ENCODE measurements around the gene MRM2. TPM values are rescaled to one million over a fixed set of nuclear protein-coding genes. Genes with fewer than 3 reads are reported as not detected.
A peak's percentile ranks its signal among the peaks of the same experiment; 100 is the strongest.

The MRM2 gene
- total and polyA plus RNA-seq, 10 of the 15 experiments (the other 5 are each of a cell fraction or from before 2014, with no cell fraction given) = 43.2 to 128 (median 71.4) TPM

DNA sequence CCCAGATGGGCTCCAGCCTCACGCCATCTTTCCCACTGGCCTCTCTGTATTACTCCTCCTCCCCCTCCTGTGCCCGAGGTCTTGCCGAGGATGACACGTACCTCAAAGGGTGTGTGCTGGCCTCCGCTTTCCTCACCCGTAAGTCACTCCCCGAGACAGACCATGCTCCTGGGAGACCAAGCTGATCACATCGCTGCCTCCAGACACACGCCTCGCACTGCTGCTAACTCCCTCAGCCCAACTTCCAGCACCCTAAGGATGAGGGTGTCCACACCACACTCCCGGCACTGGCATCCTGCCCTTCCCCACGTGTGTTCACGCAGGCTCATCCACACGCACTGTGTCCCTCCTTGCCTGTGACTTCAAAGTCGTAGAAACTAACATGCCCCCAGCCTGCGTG lies 33.3 kb downstream of the MRM2 start:
- Histone ChIP-seq H3K27ac (ENCODE audit: control insufficient read depth, insufficient read depth) (no peak overlapping the region), H2AFZ (ENCODE audit: control insufficient read depth, low read depth, low read length) (no peak overlapping the region), H3K4me3 (no peak overlapping the region), H3K9ac (ENCODE audit: control insufficient read depth, insufficient read depth, low read length) (no peak overlapping the region), H3K9me3 (replicated peaks; ENCODE audit: control insufficient read depth, insufficient read depth, low read length) (no peaks in the 10 kb centered on the region), H3K4me1 (ENCODE audit: control insufficient read depth, insufficient read depth, low read length) (peaks cover 18% of the 10 kb centered on the region), H3K79me2 (ENCODE audit: control insufficient read depth, insufficient read depth, low read length) (peaks cover 3% of the 10 kb centered on the region), H4K20me1 (ENCODE audit: control insufficient read depth, insufficient read depth) (no peaks in the 10 kb centered on the region), H3K36me3 (ENCODE audit: control insufficient read depth in 2 of 2, insufficient read depth in 2 of 2, low read length in 1 of 2) (peaks cover 16 to 33% of the 10 kb centered on the region in 2 experiments), H3K4me2 (ENCODE audit: control insufficient read depth, insufficient read depth) (no peak overlapping the region), H3K27me3 (replicated peaks in 1 of 2; ENCODE audit: control insufficient read depth in 2 of 2, insufficient read depth in 2 of 2, low read length in 1 of 2) (no peaks in the 10 kb centered on the region)
- 82% methylated on average over 16 of the region's 16 CpGs for WGBS (ENCODE audit: insufficient coverage, insufficient replicate concordance, low lambda C conversion rate, missing lambda C conversion rate)
- no TSS peak for BruUV-seq (replicated peaks)
- intact Hi-C loops (cut with micrococcal nuclease; ENCODE audit: unreplicated experiment) = loop anchor here (1.0 to 10.0 kb wide), 4 partner anchors 140 to 630 kb away; no protein-coding TSS in a partner anchor
- no peak for DNase-seq (ENCODE audit: low read depth, low spot score)
- FAIRE-seq = no peak
- RAD21 ChIA-PET (ENCODE audit: unreplicated experiment) = interaction anchor here (1.0 to 2.5 kb wide), 6 partner anchors 43 to 396 kb away, joined by 3 to 23 read pairs (median 7); no protein-coding TSS in a partner anchor
- POLR2A ChIA-PET = interaction anchor here (0.8 to 1.2 kb wide), 2 partner anchors 26 to 43 kb away, joined by 3 read pairs; no protein-coding TSS in a partner anchor
- SMC1A ChIA-PET (ENCODE audit: uncharacterized antibody, unreplicated experiment) = interaction anchor here (1.3 to 3.0 kb wide), 5 partner anchors 13 to 139 kb away, joined by 6 to 14 read pairs (median 7); no protein-coding TSS in a partner anchor
- TF ChIP-seq POLR2A (IDR thresholded peaks at IDR 0.05; ENCODE audit: low read depth, low read length) = 0 out of 2 replicates have a peak, but pooled peaks have one; percentile 14
- no peak for TF ChIP-seq FOS (IDR thresholded peaks at IDR 0.05; ENCODE audit: borderline replicate concordance, extremely low read depth, insufficient read length)
- TF ChIP-seq YY1 (IDR thresholded peaks at IDR 0.05; ENCODE audit: low read depth, low read length) = no peak
- no peak for ATAC-seq
- CTCF ChIA-PET = interaction anchor here (1.0 to 5.3 kb wide), 13 partner anchors 8 to 630 kb away, joined by 3 to 45 read pairs (median 4); no protein-coding TSS in a partner anchor
- in situ Hi-C loops (cut with MboI) = no loop called here

GRCh38 chr7:2205036-2205780 lies 36.8 kb downstream of the MRM2 start:
- Histone ChIP-seq H3K36me3 (ENCODE audit: control insufficient read depth in 2 of 2, insufficient read depth in 2 of 2, low read length in 1 of 2) (peaks cover 10 to 19% of the 10 kb centered on the region in 2 experiments), H4K20me1 (ENCODE audit: control insufficient read depth, insufficient read depth) (no peaks in the 10 kb centered on the region), H3K9ac (ENCODE audit: control insufficient read depth, insufficient read depth, low read length) (no peak overlapping the region), H3K27ac (ENCODE audit: control insufficient read depth, insufficient read depth) (no peak overlapping the region), H2AFZ (ENCODE audit: control insufficient read depth, low read depth, low read length) (no peak overlapping the region), H3K4me1 (ENCODE audit: control insufficient read depth, insufficient read depth, low read length) (peaks cover 20% of the 10 kb centered on the region), H3K9me3 (replicated peaks; ENCODE audit: control insufficient read depth, insufficient read depth, low read length) (no peaks in the 10 kb centered on the region), H3K4me2 (ENCODE audit: control insufficient read depth, insufficient read depth) (no peak overlapping the region), H3K4me3 (no peak overlapping the region), H3K79me2 (ENCODE audit: control insufficient read depth, insufficient read depth, low read length) (peaks cover 3% of the 10 kb centered on the region), H3K27me3 (replicated peaks in 1 of 2; ENCODE audit: control insufficient read depth in 2 of 2, insufficient read depth in 2 of 2, low read length in 1 of 2) (no peaks in the 10 kb centered on the region)
- in situ Hi-C loops (cut with MboI) = no loop called here
- ATAC-seq (no peak), FAIRE-seq (no peak), DNase-seq (ENCODE audit: low read depth, low spot score) (no peak)
- ChIA-PET RAD21 (ENCODE audit: unreplicated experiment) (no interaction called here), POLR2A (no interaction called here), SMC1A (ENCODE audit: uncharacterized antibody, unreplicated experiment) (interaction anchor here (0.6 to 1.9 kb wide), 2 partner anchors 15 to 142 kb away, joined by 3 to 4 read pairs; no protein-coding TSS in a partner anchor), CTCF (no interaction called here)
- intact Hi-C loops (cut with micrococcal nuclease; ENCODE audit: unreplicated experiment) = loop anchor here (5.0 to 10.0 kb wide), 2 partner anchors 390 to 538 kb away; no protein-coding TSS in a partner anchor
- TF ChIP-seq BACH1 (IDR thresholded peaks at IDR 0.05; ENCODE audit: borderline replicate concordance) = no peak
- TF ChIP-seq FOS (IDR thresholded peaks at IDR 0.05; ENCODE audit: borderline replicate concordance, extremely low read depth, insufficient read length) = no peak
- no peak for TF ChIP-seq USF2 (IDR thresholded peaks at IDR 0.05; ENCODE audit: borderline replicate concordance, low read depth, low read length)
- no peak for TF ChIP-seq MYB (IDR thresholded peaks at IDR 0.05; ENCODE audit: borderline replicate concordance, low read depth, low read length)
- no peak for TF ChIP-seq E2F8 (IDR thresholded peaks at IDR 0.05; ENCODE audit: low read depth, partially characterized antibody)
- no TSS peak for BruUV-seq (replicated peaks)
- 97% methylated on average over 16 of the region's 16 CpGs for WGBS (ENCODE audit: insufficient coverage, insufficient replicate concordance, low lambda C conversion rate, missing lambda C conversion rate)
